IPS-NIHi11 (cell line): Measurements from ENCODE around the gene DNAI2.

Experiments used
- DNase-seq: peaks from one replicate; pipeline ENCODE4 v3.0.0; 2012; ENCODE audit warnings: mixed read lengths, low spot score

Gene DNAI2

DNA sequence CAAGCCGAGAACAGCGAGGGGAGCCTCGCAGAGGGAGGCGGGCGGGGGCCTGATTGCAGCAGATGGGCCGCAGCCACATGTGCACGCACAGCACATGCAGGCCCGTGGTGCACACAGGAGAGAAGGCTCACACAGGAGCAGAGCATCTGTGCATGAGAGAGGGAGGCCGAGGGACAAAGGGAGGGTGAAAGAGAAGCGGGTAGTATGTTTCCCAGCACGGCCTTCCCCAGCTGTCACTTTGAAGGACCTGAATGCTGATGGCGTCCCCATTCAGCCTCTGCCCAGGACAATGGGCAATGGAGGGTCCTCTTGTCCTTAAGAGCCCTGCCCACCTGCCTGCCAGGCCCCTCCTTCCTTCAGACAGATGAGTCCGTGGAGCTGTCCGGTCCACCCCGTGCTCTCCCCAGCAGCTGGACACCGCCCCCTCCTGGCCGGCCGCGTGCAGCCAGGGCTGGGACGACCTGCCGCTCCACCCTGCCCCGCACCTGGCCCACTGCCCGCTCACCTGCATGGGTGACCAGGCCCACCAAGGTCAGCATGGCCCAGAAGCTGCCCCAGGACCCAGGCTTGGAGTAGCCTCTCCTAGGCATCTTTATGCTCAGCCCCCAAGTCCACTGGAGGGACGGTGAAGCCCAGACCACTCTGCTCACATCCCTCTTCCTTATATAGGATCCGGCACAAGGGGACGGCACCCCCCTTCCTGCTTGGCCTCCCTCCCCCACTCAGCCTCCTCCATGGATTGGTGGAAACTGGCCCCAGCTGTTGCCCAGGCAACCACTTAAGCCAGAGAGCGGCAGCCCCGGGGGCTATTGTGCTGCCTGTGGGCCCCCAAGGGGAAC is 87.4 kb downstream of the DNAI2 start, which contains the start of gene BTBD17:
BTBD17 (minus strand) TSS at position 639 of the 839 bp plus-strand sequence; CDS start at position 590, 49 bp downstream.
- peak; percentile 90 for DNase-seq

DNA sequence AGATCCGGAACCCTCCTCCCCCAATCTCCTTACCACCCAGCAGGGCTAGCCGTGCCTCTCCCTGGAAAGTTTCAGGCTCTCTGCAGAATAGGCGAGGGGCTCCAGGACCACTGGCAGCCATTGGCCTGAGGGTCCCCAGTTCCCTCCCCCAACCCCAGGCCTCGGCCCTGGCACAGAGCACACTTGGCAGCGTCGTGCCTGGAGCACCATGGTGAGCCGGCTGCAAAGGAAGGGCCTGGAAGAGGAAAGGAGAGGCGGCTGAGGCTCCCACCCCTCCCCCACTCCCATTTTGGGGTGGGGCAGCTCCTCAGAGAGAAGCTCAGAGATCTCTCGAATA is 88.0 kb downstream of the DNAI2 start:
- DNase-seq, result no peak

DNA sequence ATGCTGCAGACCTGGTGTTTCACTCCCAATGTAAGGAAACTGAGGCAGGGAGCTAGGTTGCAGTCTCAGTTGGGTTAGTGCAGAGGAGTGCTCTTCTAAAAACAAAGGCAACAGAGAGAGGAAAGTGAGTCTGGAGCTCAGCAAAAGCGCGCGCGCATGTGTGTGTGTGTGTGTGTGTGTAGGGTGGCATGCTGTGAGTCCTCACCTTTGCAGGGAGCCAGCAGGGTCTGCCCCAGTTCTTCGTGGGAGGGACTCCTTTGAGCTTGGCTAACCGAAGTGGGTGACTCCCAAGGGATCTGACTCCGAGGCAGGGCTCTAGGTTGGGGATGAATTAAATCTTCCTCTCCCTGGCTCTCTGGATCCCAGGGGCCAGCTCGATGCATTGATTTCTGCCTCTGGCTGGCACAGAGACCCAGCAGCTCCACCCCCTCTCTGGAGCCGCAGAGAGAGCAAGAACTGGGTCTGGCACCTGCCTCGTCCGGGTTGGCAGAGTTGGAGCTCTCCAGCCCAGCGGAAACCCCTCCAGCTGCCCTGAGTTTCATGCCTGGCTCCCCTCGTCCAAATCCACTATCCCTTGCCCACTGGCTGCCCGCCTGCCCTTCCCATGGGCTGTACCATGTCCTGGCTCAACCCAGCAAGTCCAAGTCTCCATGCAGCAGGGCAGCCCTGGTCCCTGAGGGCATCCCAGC is 88.9 kb downstream of the DNAI2 start:
- DNase-seq, result no peak
